ENCODE results near the gene FGD4. TPM values are rescaled to one million over a fixed set of nuclear protein-coding genes. Genes with fewer than 3 reads are reported as not detected.

The FGD4 gene
- total RNA-seq, 4 donors from 2014 or later = 13.8 to 34.6 (median 20.8) TPM

DNA sequence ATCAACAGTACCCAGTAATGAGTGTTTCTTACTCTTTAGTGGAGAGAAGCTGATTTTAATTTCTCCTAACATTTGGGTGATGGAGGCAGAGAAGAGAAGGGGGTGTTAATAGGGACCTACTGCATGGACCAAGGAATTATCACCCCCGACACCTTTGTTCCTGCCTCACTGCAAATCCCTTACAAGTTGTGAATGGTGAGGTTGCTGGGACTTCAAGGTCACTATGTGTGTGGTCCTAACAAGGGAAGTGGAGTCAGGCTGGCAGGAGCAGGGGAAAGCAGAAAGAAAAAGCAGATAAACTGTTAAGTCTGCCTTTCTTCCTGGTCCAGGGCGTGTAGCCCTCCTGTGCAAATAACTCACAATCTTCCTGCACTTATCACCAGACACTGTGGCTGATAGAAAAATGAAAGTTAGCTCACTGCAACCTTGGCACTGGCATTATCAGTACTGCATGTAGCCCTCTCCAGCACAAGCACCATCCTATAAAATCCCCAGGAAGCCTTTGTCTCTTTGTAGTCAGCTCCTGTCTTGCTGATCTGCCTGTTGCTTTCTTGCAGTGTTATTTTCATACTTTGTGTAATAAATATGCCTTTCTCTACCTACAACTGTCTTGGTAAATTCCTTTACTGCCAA, 167.4 kb downstream of the FGD4 start:
- Histone ChIP-seq H3K27me3 (no peaks in the 10 kb centered on the region), H3K9me3 (no peaks in the 10 kb centered on the region), H3K27ac (no peak overlapping the region), H3K4me1 (no peaks in the 10 kb centered on the region), H3K4me3 (no peak overlapping the region), H3K36me3 (no peaks in the 10 kb centered on the region)
- intact Hi-C loops (cut with DNase I; ENCODE audit: low total_unique reads) = no loop called here
- no peak for TF ChIP-seq CTCF (IDR thresholded peaks at IDR 0.05)
- TF ChIP-seq POLR2A (IDR thresholded peaks at IDR 0.05) = no peak
- no peak for DNase-seq

DNA sequence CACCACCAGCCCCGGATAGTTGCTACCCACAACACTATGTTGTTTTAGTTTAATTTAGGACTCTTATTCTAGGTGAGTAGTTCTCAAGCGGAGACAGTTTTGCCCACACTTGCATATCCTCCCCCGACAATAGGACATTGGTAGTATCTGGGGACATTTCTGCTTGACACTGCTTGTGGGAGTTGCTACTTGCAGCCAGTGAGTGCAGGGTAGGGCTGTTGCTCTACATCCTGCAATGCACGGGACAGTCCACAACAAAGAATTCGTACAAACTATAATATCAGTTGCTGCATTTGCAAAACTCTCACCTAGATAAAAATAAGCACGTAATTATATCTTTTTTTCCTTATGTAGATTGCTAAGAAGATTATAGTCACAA, 167.9 kb downstream of the FGD4 start:
- H3K4me3 ChIP-seq = no peak overlapping the region
- no peaks in the 10 kb centered on the region for H3K27me3 ChIP-seq
- no peak overlapping the region for H3K27ac ChIP-seq
- TF ChIP-seq POLR2A (IDR thresholded peaks at IDR 0.05) (no peak), CTCF (IDR thresholded peaks at IDR 0.05) (no peak)
- no peaks in the 10 kb centered on the region for H3K36me3 ChIP-seq
- no peaks in the 10 kb centered on the region for H3K4me1 ChIP-seq
- no peak for DNase-seq
- intact Hi-C loops (cut with DNase I; ENCODE audit: low total_unique reads) = no loop called here
- no peaks in the 10 kb centered on the region for H3K9me3 ChIP-seq

DNA sequence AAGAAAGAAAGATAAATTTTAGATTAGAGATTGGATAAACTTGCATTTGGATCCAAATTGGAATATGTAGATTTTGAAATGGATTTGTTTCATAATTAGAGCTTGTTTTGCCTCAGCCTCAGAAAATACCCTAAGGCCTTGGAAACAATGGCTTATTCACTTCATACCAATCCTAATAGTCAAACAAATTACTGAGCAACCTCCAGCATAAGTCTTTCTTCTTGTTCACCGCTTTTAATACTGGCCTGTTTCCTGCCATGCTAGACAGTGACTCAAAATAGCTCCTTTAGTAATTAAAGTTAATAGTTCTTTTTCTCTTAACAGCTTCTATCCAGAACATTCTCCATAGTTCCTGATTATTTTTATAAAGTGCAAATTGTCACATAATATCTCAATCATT, 168.9 kb downstream of the FGD4 start:
- no peak for DNase-seq
- no peaks in the 10 kb centered on the region for H3K4me1 ChIP-seq
- H3K27ac ChIP-seq = peak overlapping the region in 1 of 2 donors; percentile 3
- H3K36me3 ChIP-seq = no peaks in the 10 kb centered on the region
- no peaks in the 10 kb centered on the region for H3K9me3 ChIP-seq
- H3K4me3 ChIP-seq = no peak overlapping the region
- no peaks in the 10 kb centered on the region for H3K27me3 ChIP-seq
- intact Hi-C loops (cut with DNase I; ENCODE audit: low total_unique reads) = no loop called here
- TF ChIP-seq POLR2A (IDR thresholded peaks at IDR 0.05) = no peak

GRCh38 chr12:32569259-32569658, 169.9 kb downstream of the FGD4 start:
- Histone ChIP-seq H3K27me3 (no peaks in the 10 kb centered on the region), H3K36me3 (no peaks in the 10 kb centered on the region), H3K9me3 (no peaks in the 10 kb centered on the region), H3K27ac (no peak overlapping the region), H3K4me1 (no peaks in the 10 kb centered on the region), H3K4me3 (no peak overlapping the region)
- no peak for TF ChIP-seq CTCF (IDR thresholded peaks at IDR 0.05)
- no peak for TF ChIP-seq POLR2A (IDR thresholded peaks at IDR 0.05)
- intact Hi-C loops (cut with DNase I; ENCODE audit: low total_unique reads) = no loop called here
- DNase-seq = no peak

- Histone ChIP-seq H3K27ac (no peak overlapping the region), H3K4me1 (no peaks in the 10 kb centered on the region), H3K9me3 (no peaks in the 10 kb centered on the region), H3K4me3 (no peak overlapping the region), H3K27me3 (no peaks in the 10 kb centered on the region), H3K36me3 (no peaks in the 10 kb centered on the region)
- TF ChIP-seq POLR2A (IDR thresholded peaks at IDR 0.05) (no peak), CTCF (IDR thresholded peaks at IDR 0.05) (no peak)
- no peak for DNase-seq
- intact Hi-C loops (cut with DNase I; ENCODE audit: low total_unique reads) = no loop called here
These were observed 175.2 kb downstream of the FGD4 start for GRCh38 chr12:32574585-32574984.

DNA sequence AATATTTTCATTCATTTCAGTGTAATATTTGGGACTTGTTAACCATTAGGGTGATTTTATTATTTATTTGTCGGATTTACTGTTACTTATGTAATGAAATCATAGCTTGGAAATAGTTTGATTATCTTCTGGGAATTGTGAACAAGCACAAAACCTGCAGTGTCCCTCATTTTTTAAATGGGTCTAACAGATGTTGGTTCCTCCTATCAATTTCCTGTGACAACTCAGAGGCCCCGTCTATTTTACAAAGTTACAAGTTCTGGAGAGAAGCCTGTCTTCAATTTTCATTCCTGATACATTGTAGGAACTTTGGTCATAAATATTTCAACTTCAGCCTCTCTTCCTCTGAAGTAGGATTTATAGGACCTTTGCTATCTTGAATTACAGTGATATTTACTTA, 178.0 kb downstream of the FGD4 start:
- no peaks in the 10 kb centered on the region for H3K27me3 ChIP-seq
- H3K4me1 ChIP-seq = no peaks in the 10 kb centered on the region
- DNase-seq = no peak
- no peaks in the 10 kb centered on the region for H3K9me3 ChIP-seq
- no peak overlapping the region for H3K27ac ChIP-seq
- intact Hi-C loops (cut with DNase I; ENCODE audit: low total_unique reads) = no loop called here
- H3K4me3 ChIP-seq = no peak overlapping the region
- H3K36me3 ChIP-seq = no peaks in the 10 kb centered on the region
- TF ChIP-seq POLR2A (IDR thresholded peaks at IDR 0.05) = no peak
- TF ChIP-seq CTCF (IDR thresholded peaks at IDR 0.05) = no peak
